A673 (cell line): ENCODE data around the gene LANCL2.

Experiments used
- CTCF ChIP-seq: fragments of 300-800, 200-600 bp; sonication (generic); conservative IDR thresholded peaks from 2 replicates; pipeline ENCODE4 v1.5.1; 2017; ENCODE audit warnings: low read depth, mild to moderate bottlenecking, antibody characterized with exemption, low read length, moderate library complexity, mixed read lengths
- EZH2 ChIP-seq: fragments of 200-600 bp; sonication (generic); IDR thresholded peaks from 2 replicates; pipeline ENCODE4 v1.6.1; 2017; ENCODE audit warnings: borderline replicate concordance, low read depth, mild to moderate bottlenecking, mixed read lengths, antibody characterized with exemption, low read length; ENCODE audit not compliant: poor library complexity, severe bottlenecking

GRCh38 chr7:55432939-55433784, 68.0 kb downstream of the LANCL2 start:
- TF ChIP-seq CTCF: peak; percentile 53
- TF ChIP-seq EZH2: no peak
